ENCODE results near the gene PSG2.
"Not testable (repeated sequence)": the region's sequence is repeated elsewhere in the genome, so short reads cannot be mapped to it uniquely, and the experiment has no call there.

DNA sequence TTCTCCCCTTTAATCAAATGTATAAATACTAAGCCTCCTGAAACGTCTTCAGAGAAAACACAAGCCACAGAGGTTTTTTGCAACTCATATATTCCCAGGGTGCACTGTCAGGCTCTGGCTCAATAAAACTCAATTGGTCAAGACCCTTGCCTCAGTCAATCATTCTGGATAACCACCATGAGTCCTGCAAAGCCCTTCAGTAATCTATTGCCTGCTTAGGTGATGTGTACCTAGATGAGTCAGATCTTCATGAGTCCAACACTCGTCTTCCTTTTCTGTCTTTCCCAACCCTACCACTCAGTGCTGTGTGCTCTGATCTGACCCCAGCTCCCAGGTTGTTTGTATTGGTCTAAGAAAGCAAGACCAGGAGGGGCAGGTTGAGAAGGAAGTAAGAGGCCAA lies 24.1 kb downstream of the PSG2 start:
- TF ChIP-seq, protein P1, sequence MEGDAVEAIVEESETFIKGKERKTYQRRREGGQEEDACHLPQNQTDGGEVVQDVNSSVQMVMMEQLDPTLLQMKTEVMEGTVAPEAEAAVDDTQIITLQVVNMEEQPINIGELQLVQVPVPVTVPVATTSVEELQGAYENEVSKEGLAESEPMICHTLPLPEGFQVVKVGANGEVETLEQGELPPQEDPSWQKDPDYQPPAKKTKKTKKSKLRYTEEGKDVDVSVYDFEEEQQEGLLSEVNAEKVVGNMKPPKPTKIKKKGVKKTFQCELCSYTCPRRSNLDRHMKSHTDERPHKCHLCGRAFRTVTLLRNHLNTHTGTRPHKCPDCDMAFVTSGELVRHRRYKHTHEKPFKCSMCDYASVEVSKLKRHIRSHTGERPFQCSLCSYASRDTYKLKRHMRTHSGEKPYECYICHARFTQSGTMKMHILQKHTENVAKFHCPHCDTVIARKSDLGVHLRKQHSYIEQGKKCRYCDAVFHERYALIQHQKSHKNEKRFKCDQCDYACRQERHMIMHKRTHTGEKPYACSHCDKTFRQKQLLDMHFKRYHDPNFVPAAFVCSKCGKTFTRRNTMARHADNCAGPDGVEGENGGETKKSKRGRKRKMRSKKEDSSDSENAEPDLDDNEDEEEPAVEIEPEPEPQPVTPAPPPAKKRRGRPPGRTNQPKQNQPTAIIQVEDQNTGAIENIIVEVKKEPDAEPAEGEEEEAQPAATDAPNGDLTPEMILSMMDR (IDR thresholded peaks at IDR 0.05), result not testable (repeated sequence)
- not testable (repeated sequence) for TF ChIP-seq POLR2A (IDR thresholded peaks at IDR 0.05)
